Superior temporal gyrus (tissue), 1 donor: ENCODE measurements around the gene KLHDC3.
"Not testable (repeated sequence)": the region's sequence is repeated elsewhere in the genome, so short reads cannot be mapped to it uniquely, and the experiment has no call there.

Experiments used
- DNase-seq: peaks from one replicate; pipeline ENCODE4 v3.0.0-alpha.2; 2016; ENCODE audit errors: extremely low spot score

Gene KLHDC3

DNA sequence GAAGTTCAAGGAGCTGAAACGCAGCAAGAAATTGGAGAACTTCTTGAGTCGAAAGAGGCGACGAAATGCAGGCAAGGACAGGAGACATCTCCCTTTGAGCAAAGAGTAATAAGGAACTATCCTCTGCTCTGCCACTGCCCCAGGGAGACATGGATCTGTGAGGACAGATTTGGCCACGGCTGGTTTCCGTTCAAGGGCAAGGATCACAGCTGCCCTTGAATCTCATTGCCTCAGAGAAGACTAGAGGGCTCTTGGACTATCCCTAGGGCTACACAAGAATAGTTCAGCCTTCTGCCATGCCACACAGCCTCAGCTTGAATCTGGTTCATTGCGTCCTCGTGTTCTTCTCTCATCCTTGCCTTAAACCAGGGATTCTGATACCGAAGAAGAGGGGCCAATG is 15.1 kb downstream of the KLHDC3 start:
- no peak for DNase-seq

- DNase-seq: no peak
Measured at GRCh38 chr6:43032326-43032725, 18.3 kb downstream of the KLHDC3 start.

DNA sequence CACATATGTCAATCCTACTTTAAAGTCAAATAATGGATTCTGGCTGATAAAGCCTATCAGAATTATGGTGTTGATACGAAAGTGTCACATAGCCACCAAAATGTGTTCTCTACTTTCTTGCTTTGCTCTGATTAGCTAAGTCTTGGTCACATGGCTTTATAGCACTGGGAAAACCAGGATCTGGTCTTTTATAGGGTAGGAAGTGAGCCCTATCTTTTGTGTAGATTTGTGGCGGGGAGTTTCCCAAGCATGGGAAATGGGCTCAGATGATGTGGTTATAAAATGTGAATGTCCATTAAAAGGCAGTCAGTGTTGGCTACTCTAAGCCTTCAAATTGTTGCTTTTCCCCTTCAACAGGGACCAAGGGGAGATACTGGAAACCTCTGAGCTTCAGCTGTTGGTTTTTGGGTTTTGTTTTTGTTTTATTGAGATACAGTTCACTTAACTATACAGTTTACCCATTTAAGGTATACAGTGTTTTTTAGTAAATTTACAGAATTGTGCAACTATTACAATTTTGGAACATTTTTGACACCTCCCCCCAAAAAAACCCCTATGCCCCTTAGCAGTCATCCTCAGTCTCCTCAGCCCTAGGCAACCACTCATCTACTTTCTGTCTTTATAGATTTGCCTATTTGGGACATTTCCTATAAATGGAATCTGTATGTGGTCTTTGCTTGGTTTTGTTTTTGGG is 19.6 kb downstream of the KLHDC3 start:
- no peak for DNase-seq

GRCh38 chr6:43034190-43034525 is 20.1 kb downstream of the KLHDC3 start:
- no peak for DNase-seq

DNA sequence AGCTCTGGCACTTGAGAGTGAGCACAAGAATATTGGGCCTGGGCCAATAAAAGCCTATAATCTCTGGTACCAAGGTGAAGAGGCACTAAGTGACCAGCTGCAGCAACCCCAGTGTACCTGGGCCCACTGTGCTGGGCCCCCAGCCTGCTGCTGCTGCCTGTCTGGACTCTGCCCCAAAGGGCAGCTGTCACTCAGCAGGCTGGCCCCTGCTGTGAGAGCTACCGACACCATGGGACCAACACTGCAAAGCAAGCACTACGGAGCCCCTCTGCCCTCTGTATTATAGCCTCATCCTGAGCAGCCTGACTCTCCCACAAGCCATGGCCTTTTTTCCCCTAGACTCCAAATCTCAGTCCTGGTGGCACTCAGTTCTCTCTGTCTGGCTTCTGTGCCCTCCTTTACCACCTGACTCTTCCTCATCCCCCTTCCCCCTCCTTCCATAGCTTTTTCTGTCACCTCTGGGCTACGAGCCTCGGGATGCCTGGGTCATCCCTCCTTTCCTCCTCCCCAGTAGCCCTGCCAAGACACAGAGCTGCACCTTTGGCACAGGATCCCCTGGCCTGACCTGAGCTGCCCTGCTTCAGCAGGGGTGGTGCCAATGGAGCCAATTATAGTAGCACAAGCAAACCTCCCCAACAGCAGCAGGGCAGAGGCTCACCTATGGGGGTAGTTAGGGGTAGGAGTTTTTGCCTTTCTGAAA is 21.6 kb downstream of the KLHDC3 start:
- no peak for DNase-seq

GRCh38 chr6:43036712-43037111 is 22.7 kb downstream of the KLHDC3 start:
- no peak for DNase-seq

GRCh38 chr6:43037197-43037596 is 23.1 kb downstream of the KLHDC3 start:
- no peak for DNase-seq

DNA sequence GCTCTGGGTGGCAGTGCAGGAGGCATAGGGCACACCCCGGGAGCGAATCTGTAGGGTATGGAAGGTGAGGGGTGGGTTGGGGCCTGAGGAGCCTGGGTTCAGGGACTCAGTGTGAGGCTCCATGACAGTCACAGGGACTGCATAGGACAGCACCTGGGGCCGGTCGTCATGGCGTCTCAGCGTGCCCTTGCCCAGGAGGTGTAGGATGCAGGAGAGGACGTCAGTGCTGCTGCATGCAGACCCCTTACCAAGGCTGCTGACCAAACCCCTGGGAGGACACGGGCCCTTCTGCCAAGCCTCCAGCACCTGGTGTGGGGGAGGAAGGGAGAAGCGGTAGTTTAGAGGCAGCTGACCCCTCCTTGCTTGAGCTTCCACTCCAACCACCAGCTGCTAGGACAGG is 23.7 kb downstream of the KLHDC3 start:
- no peak for DNase-seq

DNA sequence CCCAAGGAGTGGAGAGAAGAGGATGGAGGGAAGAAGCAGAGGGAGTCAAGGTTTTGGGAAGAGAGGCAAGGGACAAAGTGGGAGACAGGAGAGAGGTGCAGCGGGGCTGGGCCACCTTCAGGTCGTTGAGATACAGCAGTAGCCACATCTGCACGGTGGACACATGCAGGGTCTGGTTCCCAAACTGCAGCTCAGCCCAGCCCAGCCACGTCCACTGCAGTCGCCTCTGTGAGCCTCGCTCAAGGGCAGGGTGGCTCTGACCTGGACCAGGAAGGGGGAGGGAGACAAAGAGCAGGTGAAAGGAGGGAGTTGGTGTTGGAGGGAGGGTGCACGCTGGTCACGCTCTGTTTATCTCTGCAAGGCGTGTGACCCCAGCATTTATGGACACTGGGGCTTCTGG is 24.7 kb downstream of the KLHDC3 start:
- no peak for DNase-seq

- no peak for DNase-seq
Measured at GRCh38 chr6:43040542-43041257, 26.7 kb downstream of the KLHDC3 start.

DNA sequence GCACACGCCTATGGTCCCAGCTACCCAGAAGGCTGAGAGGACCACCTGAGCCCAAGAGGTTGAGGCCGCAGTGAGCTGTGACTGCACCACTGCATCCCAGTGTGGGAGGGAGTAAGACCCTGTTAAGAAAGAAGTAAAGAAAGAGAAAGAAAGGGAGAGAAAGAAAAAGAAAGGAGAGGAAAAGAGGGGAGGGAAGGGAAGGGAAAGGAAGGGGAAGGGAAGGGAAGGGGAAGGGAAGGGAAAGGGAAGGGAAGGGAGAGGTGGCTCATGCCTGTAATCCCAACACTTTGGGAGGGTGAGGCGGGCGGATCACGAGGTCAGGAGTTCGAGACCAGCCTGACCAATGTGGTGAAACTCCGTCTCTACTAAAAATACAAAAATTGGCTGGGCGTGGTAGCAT is 27.4 kb downstream of the KLHDC3 start:
- not testable (repeated sequence) for DNase-seq

GRCh38 chr6:43043310-43043709 is 29.3 kb downstream of the KLHDC3 start:
- no peak for DNase-seq

GRCh38 chr6:43045371-43045930 is 31.4 kb downstream of the KLHDC3 start:
- no peak for DNase-seq

DNA sequence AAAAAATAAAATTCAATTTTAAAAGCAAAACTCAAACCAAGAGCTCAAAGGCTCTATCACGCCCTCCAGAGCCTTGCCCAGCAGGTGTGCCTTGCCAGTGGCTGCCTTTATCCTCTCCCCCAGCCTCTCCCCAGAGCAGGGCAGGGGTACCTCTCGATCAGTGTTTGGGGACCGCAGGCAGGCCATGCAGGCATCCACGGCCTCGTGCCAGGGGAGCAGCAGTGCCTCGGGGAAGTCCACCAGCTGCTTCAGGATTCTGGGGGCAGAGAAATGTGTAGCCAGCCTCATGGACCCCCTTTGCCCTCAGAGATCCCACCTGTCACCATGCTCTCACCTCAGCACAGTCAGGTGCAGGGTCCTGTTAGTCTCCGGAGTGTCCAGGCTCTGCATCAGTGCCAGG is 33.9 kb downstream of the KLHDC3 start:
- DNase-seq: no peak

- no peak for DNase-seq
Measured at GRCh38 chr6:43050981-43051380, 36.9 kb downstream of the KLHDC3 start.

DNA sequence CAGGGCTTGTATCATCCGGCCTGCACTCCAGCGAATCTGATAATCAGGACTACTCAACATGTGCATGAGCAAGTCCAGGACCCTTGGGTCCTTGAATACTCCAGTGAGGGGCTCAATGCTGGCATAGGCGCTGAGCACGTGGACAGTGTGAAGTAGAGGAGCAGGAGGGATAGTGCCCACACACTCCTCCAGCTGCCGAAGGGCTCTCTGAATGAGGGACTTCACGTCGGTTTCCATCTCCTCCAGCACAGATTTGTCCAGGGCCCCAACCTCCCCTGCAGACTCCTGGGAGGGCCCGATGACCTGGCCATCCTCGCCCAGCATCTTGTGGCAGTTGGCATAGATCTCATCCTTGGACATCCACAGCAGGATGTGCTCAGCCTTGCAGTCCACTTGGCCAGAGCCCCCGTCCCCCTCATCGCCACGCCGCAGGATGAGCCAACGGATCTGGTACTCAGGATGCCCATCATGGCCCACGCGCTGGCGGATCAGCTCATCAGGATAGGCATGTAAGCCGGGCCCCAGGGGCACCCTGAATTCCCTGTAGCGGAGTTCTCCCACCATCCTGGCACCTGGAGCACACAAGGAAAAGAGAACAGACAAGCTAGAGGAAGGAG is 38.3 kb downstream of the KLHDC3 start:
- DNase-seq: no peak

DNA sequence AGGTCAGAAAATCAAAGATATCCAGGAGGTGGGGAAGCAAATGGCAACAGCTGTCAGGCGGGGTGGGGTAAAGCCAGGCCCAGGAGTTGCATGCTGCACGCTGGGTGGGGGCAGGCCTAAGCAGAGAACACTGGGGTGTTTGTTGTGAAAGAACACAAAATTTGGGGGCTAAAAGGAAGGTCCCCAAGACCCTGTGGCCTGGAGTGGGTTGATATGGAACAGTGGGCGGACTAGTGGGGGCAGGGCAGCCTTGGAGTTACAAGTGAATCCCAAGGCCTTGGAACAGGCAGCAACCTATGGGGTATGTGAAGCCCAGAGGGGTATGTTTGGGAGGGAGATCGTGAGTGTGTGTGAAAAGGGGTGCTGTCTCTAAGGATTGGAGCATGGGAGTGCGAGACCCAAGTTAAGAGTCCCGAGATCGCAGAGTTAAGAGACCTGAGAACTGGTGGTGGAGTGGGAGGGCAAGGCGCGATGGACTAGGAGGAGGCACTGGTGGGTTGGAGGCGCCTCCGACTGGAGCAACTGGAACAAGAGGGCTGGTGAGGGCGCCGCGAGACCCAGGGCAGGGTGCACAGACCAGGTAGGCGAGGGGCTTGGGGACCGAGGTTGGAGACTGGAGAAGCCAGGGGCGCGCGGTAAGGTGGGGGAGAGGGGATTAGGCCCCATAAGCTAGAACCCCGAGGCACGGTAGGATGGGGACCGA is 38.9 kb downstream of the KLHDC3 start:
- DNase-seq: no peak

DNA sequence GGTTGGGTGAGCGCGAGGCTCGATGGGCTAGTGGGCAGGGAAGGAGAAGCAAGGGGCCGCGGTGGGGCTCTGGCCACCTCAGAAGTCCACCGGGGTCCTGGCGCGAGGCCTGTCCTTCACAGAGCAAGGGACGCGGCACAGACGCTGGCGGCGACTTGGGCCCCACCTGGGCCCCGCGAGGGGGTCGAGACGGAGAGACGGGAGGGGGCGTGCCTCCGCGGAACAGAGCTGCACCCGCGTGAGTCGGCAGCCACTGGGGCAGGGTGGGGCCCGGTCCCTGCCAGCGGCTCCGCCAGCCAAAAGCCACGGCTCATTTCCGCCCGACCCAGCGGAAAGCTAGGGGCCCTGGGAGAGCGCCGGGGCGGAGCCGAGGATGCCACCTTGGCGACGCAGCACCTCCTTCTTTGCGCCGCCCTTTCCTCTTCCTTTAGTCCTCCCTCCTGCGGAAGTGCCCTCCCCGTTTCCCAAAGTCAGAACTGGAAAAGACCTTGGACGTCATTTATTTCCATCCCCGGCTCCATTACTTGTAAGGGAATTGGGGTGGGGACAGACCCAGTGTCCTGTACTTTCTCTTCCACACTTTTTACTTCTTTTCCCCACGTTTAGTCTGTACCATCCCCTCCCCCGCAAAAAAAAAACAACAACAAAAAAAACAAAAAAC is 39.6 kb downstream of the KLHDC3 start, which contains the start of gene CUL7:
Gene CUL7 (minus strand): TSS at position 307 of the 661 bp plus-strand sequence. CDS start 1,063 bp downstream, outside the sequence.
- peak; percentile 78 for DNase-seq

GRCh38 chr6:43054206-43054943 is 40.3 kb downstream of the KLHDC3 start:
- DNase-seq: no peak

- no peak for DNase-seq
Measured at GRCh38 chr6:43055966-43056365, 41.9 kb downstream of the KLHDC3 start.
